ENCODE measurements around the gene TGIF2. TPM values are rescaled to one million over a fixed set of nuclear protein-coding genes. Genes with fewer than 3 reads are reported as not detected.

The TGIF2 gene
- total and polyA plus RNA-seq, 2 of the 8 experiments (the other 6 are each of a cell fraction or from before 2014, with no cell fraction given), result 49.7 to 76.7 TPM

DNA sequence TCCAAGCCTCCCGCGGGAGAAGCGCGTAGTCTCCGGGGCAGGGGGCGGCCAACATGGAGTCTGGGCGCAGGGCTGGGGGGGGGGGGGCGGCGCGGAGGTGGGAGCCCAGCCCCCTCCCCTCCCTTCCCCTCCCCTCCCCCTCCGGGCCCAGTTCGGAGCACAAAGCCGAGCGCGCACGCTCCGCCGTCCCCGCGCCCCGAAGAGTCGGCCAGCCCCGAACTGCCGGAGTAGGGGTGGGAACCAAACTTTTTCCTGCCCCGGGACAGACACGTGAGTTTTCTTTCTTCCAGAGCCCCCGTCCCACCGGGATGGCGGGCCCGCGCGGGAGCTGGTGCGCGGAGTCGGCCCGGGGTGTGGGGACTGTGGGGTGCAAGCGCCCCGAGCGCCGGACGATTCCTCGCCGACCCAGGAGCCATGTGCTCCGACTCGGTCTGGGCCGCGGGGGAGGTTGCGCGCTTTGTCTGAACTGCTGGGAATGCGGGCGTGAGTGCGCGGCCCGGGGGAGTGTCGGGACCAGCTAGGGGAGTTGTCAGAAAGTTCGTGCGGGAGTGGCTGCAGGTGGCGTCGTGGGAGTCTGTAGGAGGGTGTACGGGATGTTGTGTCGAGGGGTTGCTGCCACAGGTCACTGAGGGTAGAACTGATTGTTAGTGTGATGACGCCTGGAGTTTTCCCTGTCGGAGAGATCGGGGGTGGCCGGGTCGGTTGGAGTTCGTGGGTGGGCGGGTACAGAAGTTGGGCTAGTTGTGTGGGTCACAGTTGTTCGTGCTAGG, 1.2 kb downstream of the TGIF2 start (continued):
- TF ChIP-seq CBX8 (IDR thresholded peaks at IDR 0.05; ENCODE audit: borderline replicate concordance, low read depth, low read length) (no peak), SP1 (IDR thresholded peaks at IDR 0.05; ENCODE audit: low read depth, low read length) (no peak), ZNF274 (IDR thresholded peaks at IDR 0.05; ENCODE audit: borderline replicate concordance, extremely low read depth, low read length) (no peak), POLR2AphosphoS5 (IDR thresholded peaks at IDR 0.05; ENCODE audit: low read depth, low read length) (no peak; the same call in 1 of the 2 replicates), SAP30 (IDR thresholded peaks at IDR 0.05; ENCODE audit: insufficient read depth, insufficient replicate concordance, low read length) (no peak), TAF1 (IDR thresholded peaks at IDR 0.05; ENCODE audit: low read depth, low read length) (peak; percentile 49; the same call in 1 of the 2 replicates), SIRT6 (IDR thresholded peaks at IDR 0.05; ENCODE audit: low read length) (no peak), RNF2 (IDR thresholded peaks at IDR 0.05; ENCODE audit: borderline replicate concordance, low read depth, low read length, missing control alignments, poor library complexity, severe bottlenecking) (no peak), CBX5 (IDR thresholded peaks at IDR 0.05; ENCODE audit: low read depth, low read length) (no peak), FOSL1 (IDR thresholded peaks at IDR 0.05; ENCODE audit: insufficient read depth, low read depth, low read length) (no peak), TEAD4 (IDR thresholded peaks at IDR 0.05; ENCODE audit: low read depth, low read length) (peak; percentile 43; the same call in 1 of the 2 replicates), CHD1 (IDR thresholded peaks at IDR 0.05; ENCODE audit: low read depth, low read length) (no peak), BCL11A (IDR thresholded peaks at IDR 0.05; ENCODE audit: low read depth in 2 of 2, low read length in 2 of 2) (no peak), SP4 (IDR thresholded peaks at IDR 0.05; ENCODE audit: low read length) (no peak), KDM5A (IDR thresholded peaks at IDR 0.05; ENCODE audit: low read length) (no peak), SP2 (IDR thresholded peaks at IDR 0.05; ENCODE audit: low read length) (no peak), TAF7 (optimal IDR thresholded peaks at IDR 0.05; ENCODE audit: borderline replicate concordance, low read depth, low read length) (no peak), SIN3A (conservative IDR thresholded peaks at IDR 0.05 in 1 of 2, IDR thresholded peaks at IDR 0.05 in 1 of 2; ENCODE audit: low read depth in 1 of 2, low read length in 2 of 2) (peak; percentile 27 to 48; a peak in 2 of 4 replicates), KDM4A (IDR thresholded peaks at IDR 0.05; ENCODE audit: low read depth, low read length, severe bottlenecking) (peak; percentile 49)
- TF ChIP-seq, protein P1, sequence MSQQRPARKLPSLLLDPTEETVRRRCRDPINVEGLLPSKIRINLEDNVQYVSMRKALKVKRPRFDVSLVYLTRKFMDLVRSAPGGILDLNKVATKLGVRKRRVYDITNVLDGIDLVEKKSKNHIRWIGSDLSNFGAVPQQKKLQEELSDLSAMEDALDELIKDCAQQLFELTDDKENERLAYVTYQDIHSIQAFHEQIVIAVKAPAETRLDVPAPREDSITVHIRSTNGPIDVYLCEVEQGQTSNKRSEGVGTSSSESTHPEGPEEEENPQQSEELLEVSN (IDR thresholded peaks at IDR 0.05), result peak; percentile 79
- TF ChIP-seq, protein P2, sequence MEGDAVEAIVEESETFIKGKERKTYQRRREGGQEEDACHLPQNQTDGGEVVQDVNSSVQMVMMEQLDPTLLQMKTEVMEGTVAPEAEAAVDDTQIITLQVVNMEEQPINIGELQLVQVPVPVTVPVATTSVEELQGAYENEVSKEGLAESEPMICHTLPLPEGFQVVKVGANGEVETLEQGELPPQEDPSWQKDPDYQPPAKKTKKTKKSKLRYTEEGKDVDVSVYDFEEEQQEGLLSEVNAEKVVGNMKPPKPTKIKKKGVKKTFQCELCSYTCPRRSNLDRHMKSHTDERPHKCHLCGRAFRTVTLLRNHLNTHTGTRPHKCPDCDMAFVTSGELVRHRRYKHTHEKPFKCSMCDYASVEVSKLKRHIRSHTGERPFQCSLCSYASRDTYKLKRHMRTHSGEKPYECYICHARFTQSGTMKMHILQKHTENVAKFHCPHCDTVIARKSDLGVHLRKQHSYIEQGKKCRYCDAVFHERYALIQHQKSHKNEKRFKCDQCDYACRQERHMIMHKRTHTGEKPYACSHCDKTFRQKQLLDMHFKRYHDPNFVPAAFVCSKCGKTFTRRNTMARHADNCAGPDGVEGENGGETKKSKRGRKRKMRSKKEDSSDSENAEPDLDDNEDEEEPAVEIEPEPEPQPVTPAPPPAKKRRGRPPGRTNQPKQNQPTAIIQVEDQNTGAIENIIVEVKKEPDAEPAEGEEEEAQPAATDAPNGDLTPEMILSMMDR (IDR thresholded peaks at IDR 0.05; ENCODE audit: control extremely low read depth in 1 of 3, insufficient read depth in 1 of 3, low read depth in 1 of 3, low read length in 3 of 3), result no peak
